Medulla oblongata (tissue), 1 donor: ENCODE measurements around the gene DISP2.

Experiments used
- DNase-seq: peaks from one replicate; pipeline ENCODE4 v3.0.0-alpha.2; 2015; ENCODE audit errors: extremely low spot score

Gene DISP2

GRCh38 chr15:40361640-40362039 lies 3.6 kb downstream of the DISP2 start:
- DNase-seq: no peak

DNA sequence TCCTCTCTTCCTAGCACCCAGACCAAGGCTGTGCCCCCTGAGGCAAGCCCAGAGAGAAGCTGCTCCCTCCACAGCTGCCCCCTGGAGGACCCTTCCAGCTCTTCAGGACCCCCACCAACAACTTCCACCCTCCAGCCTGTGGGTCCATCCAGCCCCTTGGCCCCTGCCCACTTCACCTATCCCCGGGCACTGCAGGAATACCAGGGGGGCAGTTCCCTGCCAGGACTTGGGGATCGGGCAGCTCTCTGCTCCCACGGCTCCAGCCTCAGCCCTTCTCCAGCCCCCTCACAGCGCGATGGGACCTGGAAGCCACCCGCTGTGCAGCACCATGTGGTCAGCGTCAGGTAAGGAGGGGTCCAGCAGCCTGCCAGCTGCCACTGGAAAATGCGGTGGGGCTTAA lies 5.6 kb downstream of the DISP2 start:
- no peak for DNase-seq

- DNase-seq: no peak
Measured at GRCh38 chr15:40364251-40364650, 6.2 kb downstream of the DISP2 start.

DNA sequence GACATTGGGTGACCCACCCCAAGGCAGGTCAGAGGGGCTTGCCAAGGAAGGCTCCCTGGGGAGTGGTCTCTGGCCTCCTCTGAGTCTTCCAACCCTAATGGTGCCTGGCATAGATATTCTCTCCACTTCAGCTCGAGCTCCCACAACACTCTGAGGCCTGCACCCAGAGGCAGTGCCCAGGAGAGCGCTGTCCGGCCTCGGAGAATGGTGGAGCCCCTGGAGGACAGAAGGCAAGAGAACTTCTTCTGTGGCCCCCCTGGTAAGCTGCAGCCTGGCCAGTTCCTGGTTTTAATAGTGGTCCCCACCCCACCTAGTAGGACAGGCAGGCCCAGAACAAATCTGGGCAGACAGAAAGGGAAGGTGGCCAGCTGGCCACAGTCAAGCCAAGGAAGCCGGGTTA lies 7.0 kb downstream of the DISP2 start:
- no peak for DNase-seq

- no peak for DNase-seq
Measured at GRCh38 chr15:40365624-40366456, 7.8 kb downstream of the DISP2 start.

DNA sequence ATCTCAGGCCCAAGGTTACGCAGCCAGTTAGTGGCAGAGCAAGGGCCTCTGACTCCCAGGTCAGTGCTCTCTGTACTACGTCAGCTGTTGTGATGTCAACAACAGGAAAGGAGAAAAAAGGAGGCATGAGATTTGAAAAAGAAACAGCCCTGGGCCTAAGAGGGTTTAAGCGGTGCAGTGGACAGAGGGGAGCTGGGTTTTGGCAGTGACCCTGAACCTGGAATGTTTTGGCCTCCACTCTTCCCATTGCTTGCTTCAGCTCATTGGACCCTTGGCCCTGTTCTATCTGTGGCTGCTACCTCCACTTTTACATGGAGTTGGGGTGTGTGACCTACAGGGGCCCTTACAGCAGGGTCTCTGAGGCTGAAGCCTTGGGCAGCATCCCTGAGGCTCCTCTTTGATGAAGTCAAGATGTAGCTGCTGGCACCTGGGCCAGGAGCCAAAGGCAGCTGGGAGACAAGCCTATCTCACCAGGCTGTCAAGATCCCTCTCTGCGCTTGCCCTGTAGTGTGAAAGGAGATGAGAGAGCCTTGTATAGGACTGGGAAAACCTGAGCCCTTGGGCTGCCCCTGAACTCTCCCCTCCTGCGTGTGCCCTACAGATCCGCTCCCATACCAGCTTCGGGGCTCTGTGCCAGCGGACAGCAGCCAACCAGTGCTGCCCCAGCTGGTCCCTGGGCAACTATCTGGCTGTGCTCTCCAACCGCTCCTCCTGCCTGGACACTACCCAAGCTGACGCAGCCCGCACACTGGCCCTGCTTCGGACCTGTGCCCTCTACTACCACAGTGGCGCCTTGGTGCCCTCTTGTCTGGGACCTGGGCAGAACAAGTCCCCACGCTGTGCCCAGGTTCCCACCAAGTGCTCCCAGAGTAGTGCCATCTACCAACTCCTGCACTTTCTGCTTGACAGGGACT lies 8.7 kb downstream of the DISP2 start:
- peak; percentile 70 for DNase-seq

DNA sequence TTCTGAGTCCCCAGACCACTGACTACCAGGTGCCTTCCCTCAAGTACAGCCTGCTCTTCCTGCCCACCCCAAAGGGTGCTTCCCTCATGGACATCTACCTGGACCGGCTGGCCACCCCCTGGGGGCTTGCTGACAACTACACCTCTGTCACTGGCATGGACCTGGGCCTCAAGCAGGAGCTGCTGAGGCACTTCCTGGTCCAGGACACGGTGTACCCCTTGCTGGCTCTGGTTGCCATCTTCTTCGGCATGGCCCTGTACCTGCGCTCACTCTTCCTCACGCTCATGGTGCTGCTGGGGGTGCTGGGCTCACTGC lies 9.3 kb downstream of the DISP2 start:
- DNase-seq: no peak

- peak; percentile 81 for DNase-seq
Measured at GRCh38 chr15:40367686-40368611, 9.9 kb downstream of the DISP2 start.

DNA sequence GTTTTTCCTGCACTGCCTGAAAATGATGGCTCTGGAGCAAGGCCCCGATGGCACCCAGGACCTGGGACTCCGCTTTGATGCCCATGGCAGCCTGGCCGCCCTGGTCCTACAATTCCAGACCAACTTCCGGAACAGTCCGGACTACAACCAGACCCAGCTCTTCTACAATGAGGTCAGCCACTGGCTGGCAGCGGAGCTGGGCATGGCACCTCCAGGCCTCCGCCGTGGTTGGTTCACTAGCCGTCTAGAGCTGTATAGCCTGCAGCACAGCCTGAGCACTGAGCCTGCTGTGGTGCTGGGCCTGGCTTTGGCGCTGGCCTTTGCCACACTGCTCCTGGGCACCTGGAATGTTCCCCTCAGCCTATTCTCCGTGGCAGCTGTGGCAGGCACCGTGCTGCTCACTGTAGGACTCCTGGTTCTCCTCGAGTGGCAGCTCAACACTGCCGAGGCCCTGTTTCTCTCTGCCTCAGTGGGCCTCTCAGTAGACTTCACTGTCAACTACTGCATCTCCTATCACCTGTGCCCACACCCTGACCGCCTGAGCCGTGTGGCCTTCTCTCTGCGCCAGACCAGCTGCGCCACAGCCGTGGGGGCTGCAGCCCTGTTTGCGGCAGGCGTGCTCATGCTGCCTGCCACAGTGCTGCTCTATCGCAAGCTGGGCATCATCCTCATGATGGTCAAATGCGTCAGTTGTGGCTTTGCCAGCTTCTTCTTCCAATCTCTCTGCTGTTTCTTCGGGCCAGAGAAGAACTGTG lies 10.9 kb downstream of the DISP2 start:
- DNase-seq: no peak

DNA sequence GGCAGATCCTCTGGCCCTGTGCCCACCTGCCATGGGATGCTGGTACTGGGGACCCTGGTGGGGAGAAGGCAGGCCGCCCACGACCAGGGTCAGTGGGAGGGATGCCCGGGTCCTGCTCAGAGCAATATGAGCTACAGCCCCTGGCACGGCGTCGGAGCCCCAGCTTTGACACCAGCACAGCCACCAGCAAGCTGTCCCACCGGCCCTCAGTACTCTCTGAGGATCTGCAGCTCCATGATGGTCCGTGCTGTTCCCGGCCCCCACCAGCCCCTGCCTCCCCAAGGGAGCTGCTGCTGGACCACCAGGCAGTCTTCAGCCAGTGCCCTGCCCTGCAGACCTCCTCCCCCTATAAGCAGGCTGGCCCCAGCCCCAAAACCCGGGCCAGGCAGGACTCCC lies 11.5 kb downstream of the DISP2 start:
- DNase-seq: no peak

- no peak for DNase-seq
Measured at GRCh38 chr15:40369971-40370370, 12.0 kb downstream of the DISP2 start.

GRCh38 chr15:40372981-40373380 lies 15.0 kb downstream of the DISP2 start:
- DNase-seq: no peak

GRCh38 chr15:40377606-40378005 lies 19.6 kb downstream of the DISP2 start:
- DNase-seq: no peak

DNA sequence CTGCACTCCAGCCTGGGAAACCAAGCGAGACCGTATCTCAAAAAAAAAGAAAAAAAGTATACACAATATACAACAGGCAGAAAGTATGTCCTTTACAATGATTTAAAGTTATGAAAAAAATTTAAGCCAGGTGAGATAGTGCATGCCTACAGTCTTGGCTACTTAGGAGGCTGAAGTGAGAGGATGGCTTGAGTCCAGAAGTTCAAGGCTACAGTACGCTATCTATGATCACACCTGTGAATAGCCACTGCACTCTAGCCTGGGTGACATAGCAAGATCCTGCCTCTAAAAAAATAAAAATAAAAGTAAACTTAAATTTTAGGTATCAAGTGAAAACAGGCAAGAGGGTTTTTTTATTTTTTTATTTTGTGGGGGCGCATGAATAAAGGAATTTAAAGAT lies 21.4 kb downstream of the DISP2 start:
- no peak for DNase-seq

DNA sequence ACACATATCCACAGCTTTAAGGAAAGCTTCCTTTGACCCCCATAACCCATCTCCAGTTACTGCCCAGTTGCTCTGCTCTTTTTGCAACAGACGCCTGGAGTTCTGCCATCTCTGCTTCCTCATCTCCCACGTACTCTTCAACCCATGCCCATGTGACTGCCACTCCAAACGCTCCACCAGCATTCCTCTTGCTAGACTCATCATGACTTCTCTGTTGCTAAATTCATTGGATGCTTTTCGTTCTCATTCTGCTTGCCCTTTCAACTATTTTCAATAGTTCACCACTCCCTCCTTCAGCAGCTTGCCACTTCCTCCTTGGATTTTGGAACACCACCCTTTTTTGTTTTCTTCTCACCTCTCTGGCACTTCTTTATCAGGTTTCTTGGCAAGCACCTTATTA lies 21.8 kb downstream of the DISP2 start:
- DNase-seq: peak; percentile 71

DNA sequence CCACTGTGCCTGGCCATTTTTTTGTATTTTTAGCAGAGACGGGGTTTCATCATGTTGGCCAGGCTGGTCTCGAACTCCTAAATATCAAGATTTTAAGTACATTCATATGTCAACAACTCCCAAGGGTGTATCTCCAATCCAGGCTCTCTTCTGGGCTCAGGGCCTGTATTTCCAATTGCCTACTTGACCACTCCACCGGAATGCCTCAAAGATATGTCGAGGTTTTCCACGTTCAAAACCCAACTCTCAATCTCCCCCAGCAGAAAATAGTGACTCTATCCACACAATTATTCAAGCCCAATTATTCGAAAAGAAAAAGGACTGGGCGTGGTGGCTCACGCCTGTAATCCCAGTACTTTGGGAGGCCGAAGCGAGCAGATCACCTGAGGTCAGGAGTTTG lies 22.6 kb downstream of the DISP2 start:
- no peak for DNase-seq

DNA sequence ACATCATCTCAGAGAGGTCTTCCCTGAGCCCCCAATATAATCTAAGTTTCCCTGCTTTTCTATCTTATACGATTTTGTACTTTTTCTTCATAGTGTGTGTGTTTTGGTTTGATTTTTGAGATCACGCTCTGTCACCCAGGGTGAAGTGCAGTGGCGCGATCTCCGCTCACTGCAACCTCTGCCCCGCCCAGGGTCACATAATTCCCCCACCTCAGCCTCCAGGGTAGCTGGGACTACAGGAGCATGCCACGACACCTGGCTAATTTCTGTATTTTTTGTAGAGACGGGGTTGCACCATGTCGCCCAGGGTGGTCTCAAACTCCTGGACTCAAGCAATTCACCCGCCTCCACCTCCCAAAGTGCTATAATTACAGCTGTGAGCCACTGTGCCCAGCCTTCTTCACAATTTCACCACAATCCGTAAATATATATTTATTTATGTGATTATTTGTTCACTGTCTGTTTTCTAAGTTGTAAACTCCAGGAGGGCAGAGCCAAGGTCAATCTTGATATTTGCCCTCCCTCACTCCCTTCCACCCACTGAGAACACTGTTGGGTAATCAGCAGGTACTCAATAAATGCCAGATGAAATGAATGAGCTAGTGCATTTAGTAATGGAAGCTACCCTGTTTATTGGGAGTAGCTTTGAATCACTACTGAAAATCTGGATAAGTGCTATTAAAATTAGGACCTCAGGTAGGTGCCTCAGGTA lies 24.0 kb downstream of the DISP2 start:
- DNase-seq: no peak

DNA sequence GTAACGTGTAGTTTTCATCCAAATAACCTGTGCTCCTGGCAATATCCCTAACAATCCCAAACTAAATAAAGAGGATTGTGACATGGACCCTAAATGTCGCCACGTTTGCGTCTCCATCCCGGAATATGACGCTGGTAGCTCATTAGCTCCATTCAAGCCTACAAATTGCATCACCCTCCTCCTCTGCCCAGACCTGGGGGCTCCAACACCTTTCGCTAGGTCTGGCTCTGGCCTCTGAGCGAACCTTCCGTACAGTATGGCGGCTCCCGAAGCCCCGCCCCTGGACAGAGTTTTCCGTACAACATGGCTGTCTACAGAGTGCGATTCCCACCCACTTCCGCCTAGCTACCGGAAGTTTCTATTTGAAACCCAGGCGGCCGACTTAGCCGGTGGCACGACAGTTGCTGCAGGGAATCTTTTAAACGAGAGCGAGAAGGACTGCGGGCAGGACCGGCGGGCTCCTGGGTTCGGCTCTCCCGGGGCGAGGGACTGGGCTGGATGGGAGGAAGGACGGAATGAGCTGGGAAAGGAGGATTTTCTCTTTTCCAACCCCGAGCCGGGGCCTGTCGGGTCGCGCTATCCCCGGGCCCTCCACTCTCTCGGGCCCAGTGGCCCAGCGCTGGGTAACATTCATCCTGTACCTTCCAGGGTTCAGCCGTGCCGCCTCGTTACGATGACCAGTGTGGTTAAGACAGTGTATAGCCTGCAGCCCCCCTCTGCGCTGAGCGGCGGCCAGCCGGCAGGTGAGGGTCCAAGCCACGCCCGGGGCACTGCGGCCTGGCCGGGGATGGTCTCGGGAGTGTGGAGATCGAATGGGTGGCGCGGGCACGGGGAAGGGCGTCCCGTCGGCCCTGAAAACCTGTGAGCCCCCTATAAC lies 24.8 kb downstream of the DISP2 start, which contains the start of gene KNSTRN:
Gene KNSTRN, plus strand, starts transcription at position 142 of the 877 bp plus-strand sequence. Its CDS starts 115 bp downstream, at position 257.
- peak; percentile 96 for DNase-seq

- DNase-seq: no peak
Measured at GRCh38 chr15:40386480-40386879, 28.5 kb downstream of the DISP2 start.
